NCI-H526 treated with DMSO at 0.1 percent for 48 hours (cell line): Measurements from ENCODE around the gene TBC1D16.

Source experiments
- DNase-seq: peaks from one replicate; lab custom pipeline; 2025; lab: John Stamatoyannopoulos, UW

TBC1D16 gene

GRCh38 chr17:79925242-79925957 is 110.3 kb downstream of the TBC1D16 start:
- no peak for DNase-seq

- DNase-seq: no peak
Measured at GRCh38 chr17:79924639-79924976, 111.1 kb downstream of the TBC1D16 start.

GRCh38 chr17:79923974-79924638 is 111.6 kb downstream of the TBC1D16 start:
- peak; percentile 4 for DNase-seq

GRCh38 chr17:79922798-79923197 is 112.9 kb downstream of the TBC1D16 start:
- no peak for DNase-seq

GRCh38 chr17:79922116-79922601 is 113.5 kb downstream of the TBC1D16 start:
- DNase-seq: no peak

GRCh38 chr17:79921411-79922115 is 114.1 kb downstream of the TBC1D16 start:
- no peak for DNase-seq

GRCh38 chr17:79920751-79921410 is 114.8 kb downstream of the TBC1D16 start:
- no peak for DNase-seq

GRCh38 chr17:79919862-79920720 is 115.6 kb downstream of the TBC1D16 start:
- no peak for DNase-seq

GRCh38 chr17:79919164-79919585 is 116.5 kb downstream of the TBC1D16 start:
- DNase-seq: no peak

GRCh38 chr17:79918581-79919163 is 117.0 kb downstream of the TBC1D16 start:
- DNase-seq: no peak

- no peak for DNase-seq
Measured at GRCh38 chr17:79917902-79918484, 117.7 kb downstream of the TBC1D16 start.

- no peak for DNase-seq
Measured at GRCh38 chr17:79916991-79917901, 118.4 kb downstream of the TBC1D16 start.

GRCh38 chr17:79916506-79916905 is 119.2 kb downstream of the TBC1D16 start:
- no peak for DNase-seq

GRCh38 chr17:79915850-79916430 is 119.7 kb downstream of the TBC1D16 start:
- DNase-seq: no peak

- DNase-seq: peak; percentile 22
Measured at GRCh38 chr17:79914813-79915740, 120.6 kb downstream of the TBC1D16 start.

GRCh38 chr17:79913896-79914812 is 121.5 kb downstream of the TBC1D16 start:
- DNase-seq: no peak

- DNase-seq: no peak
Measured at GRCh38 chr17:79913451-79913850, 122.2 kb downstream of the TBC1D16 start.
